Measurements from ENCODE around the gene MORC1. TPM values are rescaled to one million over a fixed set of nuclear protein-coding genes. Genes with fewer than 3 reads are reported as not detected.

MORC1 gene
- total RNA-seq, 1 donor: under 0.01 TPM

- DNase-seq (ENCODE audit: low read depth in 2 of 3, low spot score in 2 of 3): no peak
Observed at GRCh38 chr3:109035082-109035481, 82.9 kb downstream of the MORC1 start.

GRCh38 chr3:109033000-109033660 is 84.8 kb downstream of the MORC1 start:
- DNase-seq (ENCODE audit: low read depth in 2 of 3, low spot score in 2 of 3): no peak

- DNase-seq (ENCODE audit: low read depth in 2 of 3, low spot score in 2 of 3): no peak
Observed at GRCh38 chr3:109028753-109029152, 89.2 kb downstream of the MORC1 start.

GRCh38 chr3:109026821-109027220 is 91.1 kb downstream of the MORC1 start:
- DNase-seq (ENCODE audit: low read depth in 2 of 3, low spot score in 2 of 3): no peak

GRCh38 chr3:109025896-109026295 is 92.0 kb downstream of the MORC1 start:
- DNase-seq (ENCODE audit: low read depth in 2 of 3, low spot score in 2 of 3): no peak

GRCh38 chr3:109023656-109024254 is 94.2 kb downstream of the MORC1 start:
- DNase-seq (ENCODE audit: low read depth in 2 of 3, low spot score in 2 of 3): peak in 2 of 3 donors; percentile 45 to 73

- DNase-seq (ENCODE audit: low read depth in 2 of 3, low spot score in 2 of 3): no peak
Observed at GRCh38 chr3:109023167-109023566, 94.8 kb downstream of the MORC1 start.

GRCh38 chr3:109021556-109021955 is 96.4 kb downstream of the MORC1 start:
- no peak for DNase-seq (ENCODE audit: low read depth in 2 of 3, low spot score in 2 of 3)

- DNase-seq (ENCODE audit: low read depth in 2 of 3, low spot score in 2 of 3): no peak
Observed at GRCh38 chr3:109018828-109019227, 99.1 kb downstream of the MORC1 start.

- no peak for DNase-seq (ENCODE audit: low read depth in 2 of 3, low spot score in 2 of 3)
Observed at GRCh38 chr3:109005443-109005842, 112.5 kb downstream of the MORC1 start.

- DNase-seq (ENCODE audit: low read depth in 2 of 3, low spot score in 2 of 3): no peak
Observed at GRCh38 chr3:108998436-108998835, 119.5 kb downstream of the MORC1 start.

- DNase-seq (ENCODE audit: low read depth in 2 of 3, low spot score in 2 of 3): no peak
Observed at GRCh38 chr3:108985844-108986243, 132.1 kb downstream of the MORC1 start.

GRCh38 chr3:108983051-108983450 is 134.9 kb downstream of the MORC1 start:
- no peak for DNase-seq (ENCODE audit: low read depth in 2 of 3, low spot score in 2 of 3)

GRCh38 chr3:108976058-108976457 is 141.9 kb downstream of the MORC1 start:
- DNase-seq (ENCODE audit: low read depth in 2 of 3, low spot score in 2 of 3): no peak

- DNase-seq (ENCODE audit: low read depth in 2 of 3, low spot score in 2 of 3): no peak
Observed at GRCh38 chr3:108973019-108973418, 144.9 kb downstream of the MORC1 start.

- no peak for DNase-seq (ENCODE audit: low read depth in 2 of 3, low spot score in 2 of 3)
Observed at GRCh38 chr3:108972482-108972881, 145.5 kb downstream of the MORC1 start.

GRCh38 chr3:108970561-108970960 is 147.4 kb downstream of the MORC1 start:
- no peak for DNase-seq (ENCODE audit: low read depth in 2 of 3, low spot score in 2 of 3)

- DNase-seq (ENCODE audit: low read depth in 2 of 3, low spot score in 2 of 3): no peak
Observed at GRCh38 chr3:108966773-108967172, 151.2 kb downstream of the MORC1 start.

- DNase-seq (ENCODE audit: low read depth in 2 of 3, low spot score in 2 of 3): no peak
Observed at GRCh38 chr3:108959017-108959416, 158.9 kb downstream of the MORC1 start.

- no peak for DNase-seq (ENCODE audit: low read depth in 2 of 3, low spot score in 2 of 3)
Observed at GRCh38 chr3:108953700-108954099, 164.2 kb downstream of the MORC1 start, which contains the start of gene GUCA1C. GUCA1C (minus strand) TSS chr3:108953879; CDS start chr3:108953762, 117 bp downstream.

GRCh38 chr3:108953210-108953609 is 164.7 kb downstream of the MORC1 start:
- DNase-seq (ENCODE audit: low read depth in 2 of 3, low spot score in 2 of 3): no peak

GRCh38 chr3:108951820-108952501 is 166.0 kb downstream of the MORC1 start:
- DNase-seq (ENCODE audit: low read depth in 2 of 3, low spot score in 2 of 3): no peak
